Hematopoietic multipotent progenitor cell treated with erythropoietin and hydrocortisone succinate and interleukin-3 and kit ligand, for 8 days (in vitro differentiated cells): ENCODE results near the gene IFITM1.
"Not testable (repeated sequence)": the region's sequence is repeated elsewhere in the genome, so short reads cannot be mapped to it uniquely, and the experiment has no call there.

Source experiments
- DNase-seq: peaks from one replicate; pipeline ENCODE4 v3.0.0-alpha.2; 2015

The IFITM1 gene

GRCh38 chr11:282630-283360 is 31.0 kb upstream of the IFITM1 start:
- no peak for DNase-seq

- no peak for DNase-seq
Observed at GRCh38 chr11:283405-284104, 30.3 kb upstream of the IFITM1 start.

GRCh38 chr11:284105-285020 is 29.5 kb upstream of the IFITM1 start:
- DNase-seq = no peak

GRCh38 chr11:285021-285893 is 28.6 kb upstream of the IFITM1 start:
- DNase-seq = no peak

GRCh38 chr11:285894-286220 is 28.0 kb upstream of the IFITM1 start:
- no peak for DNase-seq

- not testable (repeated sequence) for DNase-seq
Observed at GRCh38 chr11:286977-287820, 26.6 kb upstream of the IFITM1 start.

- no peak for DNase-seq
Observed at GRCh38 chr11:287821-288477, 25.9 kb upstream of the IFITM1 start.

GRCh38 chr11:288478-289397 is 25.1 kb upstream of the IFITM1 start, which contains the start of gene PGGHG:
TSS of gene PGGHG (plus strand) at chr11:289126. CDS start at chr11:289817, 691 bp downstream.
- DNase-seq = peak; percentile 29

- no peak for DNase-seq
Observed at GRCh38 chr11:289398-289711, 24.5 kb upstream of the IFITM1 start.

- DNase-seq = no peak
Observed at GRCh38 chr11:289712-290620, 23.9 kb upstream of the IFITM1 start.

GRCh38 chr11:290621-291231 is 23.1 kb upstream of the IFITM1 start:
- DNase-seq = no peak

- DNase-seq = no peak
Observed at GRCh38 chr11:291281-292210, 22.3 kb upstream of the IFITM1 start.

GRCh38 chr11:292211-293121 is 21.4 kb upstream of the IFITM1 start:
- DNase-seq = no peak

- no peak for DNase-seq
Observed at GRCh38 chr11:293271-293851, 20.5 kb upstream of the IFITM1 start.

- no peak for DNase-seq
Observed at GRCh38 chr11:293852-294661, 19.8 kb upstream of the IFITM1 start.
